Panc1 (cell line): Measurements from ENCODE around the gene ASPHD2. TPM values are rescaled to one million over a fixed set of nuclear protein-coding genes. Genes with fewer than 3 reads are reported as not detected.

Experiments used
- ATAC-seq: fragments of 200-7000 bp; cut with Tn5 transposase; 2 replicates; pipeline ENCODE4 v1.9.1; 2020; ENCODE audit warnings: mild to moderate bottlenecking, moderate library complexity
- BruUV-seq: library from RNA; stranded (reverse); fragments of 400-500 nt; replicated peaks from 2 replicates; lab custom pipeline; 2021; lab: Mats Ljungman, UMichigan
- CTCF ChIA-PET: fragments of 300-600 bp; sonication (Branson Sonifier 250); formaldehyde crosslinking; loops from one replicate; lab custom pipeline; 2022; ENCODE audit warnings: antibody characterized with exemption; lab: Charles Lee
- POLR2A ChIA-PET: fragments of 300-600 bp; sonication (Branson Sonifier 250); formaldehyde crosslinking; loops from one replicate; lab custom pipeline; 2022; ENCODE audit warnings: antibody characterized with exemption; lab: Charles Lee
- DNase-seq: peaks from one replicate; pipeline ENCODE4 v3.0.0-alpha.2; 2010; ENCODE audit warnings: low read depth, low spot score
- H3K27ac ChIP-seq: 2 replicates; pipeline ENCODE4 v1.5.1; 2011; ENCODE audit warnings: mild to moderate bottlenecking, low read length, inconsistent platforms
- H3K27me3 ChIP-seq: fragments of 200-500 bp; sonication (Bioruptor generic); 2 replicates; pipeline ENCODE4 v1.6.0; 2014; ENCODE audit warnings: low read length, inconsistent platforms; ENCODE audit not compliant: control insufficient read depth, insufficient read depth
- H3K36me3 ChIP-seq: fragments of 200-500 bp; sonication (Bioruptor generic); 2 replicates; pipeline ENCODE4 v1.5.1; 2014; ENCODE audit warnings: inconsistent platforms, mild to moderate bottlenecking, low read length, moderate library complexity; ENCODE audit not compliant: control insufficient read depth, insufficient read depth
- H3K4me1 ChIP-seq: 2 replicates; pipeline ENCODE4 v1.5.1; 2011; ENCODE audit warnings: inconsistent platforms, mild to moderate bottlenecking, low read length, moderate library complexity; ENCODE audit not compliant: control insufficient read depth, insufficient read depth
- H3K4me3 ChIP-seq, 2 experiments: 2 replicates each; pipeline ENCODE4 v1.5.1; 2011 to 2012; ENCODE audit warnings: low read depth in 2 of 2, low read length in 2 of 2, mild to moderate bottlenecking in 2 of 2, inconsistent platforms in 1 of 2, moderate library complexity in 1 of 2
- H3K9me3 ChIP-seq: fragments of 200-500 bp; sonication (Bioruptor generic); 2 replicates; pipeline ENCODE4 v1.5.1; 2014; ENCODE audit warnings: low read depth, mild to moderate bottlenecking, inconsistent platforms, low read length, moderate library complexity; ENCODE audit not compliant: control insufficient read depth, insufficient read depth
- CTCF ChIP-seq: fragments of 450-650 bp; IDR thresholded peaks from 2 replicates; pipeline ENCODE4 v1.5.1; 2017; ENCODE audit warnings: mild to moderate bottlenecking
- POLR2AphosphoS5 ChIP-seq: IDR thresholded peaks from 2 replicates; pipeline ENCODE4 v1.6.1; 2012; ENCODE audit warnings: mild to moderate bottlenecking, low read depth, low read length, moderate library complexity
- REST ChIP-seq, 2 experiments: IDR thresholded peaks; 2 replicates each; pipeline ENCODE4 v1.6.1; 2011 to 2012; ENCODE audit warnings: low read depth in 2 of 2, control low read depth in 1 of 2, low read length in 1 of 2, mild to moderate bottlenecking in 1 of 2, moderate library complexity in 1 of 2; ENCODE audit not compliant: insufficient read depth in 1 of 2
- SIN3A ChIP-seq: IDR thresholded peaks from 2 replicates; pipeline ENCODE4 v1.6.1; 2012; ENCODE audit warnings: low read depth, mild to moderate bottlenecking, low read length, moderate library complexity, borderline replicate concordance; ENCODE audit not compliant: insufficient read depth
- TCF7L2 ChIP-seq: IDR thresholded peaks from 2 replicates; pipeline ENCODE4 v1.6.1; 2011; ENCODE audit warnings: mild to moderate bottlenecking, low read depth, low read length, inconsistent platforms
- in situ Hi-C: cut with HindIII; loops from 2 replicates; pipeline ENCODE4 v1.10.0; 2016; ENCODE audit warnings: low sequenced_read_pairs, low pct_unique_long_range_greater_than_20kb
- intact Hi-C: fragments of 100-400 bp; cut with micrococcal nuclease; formaldehyde crosslinking; loops from one replicate; pipeline ENCODE4 v1.10.0; 2022; ENCODE audit not compliant: unreplicated experiment
- total RNA-seq: library from RNA; stranded (reverse); gene quantifications from one replicate; pipeline ENCODE4 v1.2.1, GENCODE V29; 2021; ENCODE audit not compliant: unreplicated experiment

Gene ASPHD2
- total RNA-seq, 1 experiment from 2014 or later = 0.15 TPM

GRCh38 chr22:26414347-26414746, 14.7 kb upstream of the ASPHD2 start:
- no TSS peak for BruUV-seq
- no peak overlapping the region for H3K4me3 ChIP-seq
- H3K27me3 ChIP-seq = peaks cover 8% of the 10 kb centered on the region
- no peaks in the 10 kb centered on the region for H3K36me3 ChIP-seq
- no peaks in the 10 kb centered on the region for H3K4me1 ChIP-seq
- in situ Hi-C loops (no loop called here), intact Hi-C loops (no loop called here)
- no peaks in the 10 kb centered on the region for H3K9me3 ChIP-seq
- POLR2A ChIA-PET = no interaction called here
- TF ChIP-seq TCF7L2 (no peak), SIN3A (no peak), POLR2AphosphoS5 (no peak), CTCF (no peak), REST (IDR thresholded peaks at IDR 0.05; ENCODE audit: insufficient read depth in 1 of 2, low read depth in 2 of 2, low read length in 1 of 2) (no peak)
- DNase-seq (no peak), ATAC-seq (no peak)
- no peak overlapping the region for H3K27ac ChIP-seq
- CTCF ChIA-PET = no interaction called here

- TF ChIP-seq REST (IDR thresholded peaks at IDR 0.05; ENCODE audit: insufficient read depth in 1 of 2, low read depth in 2 of 2, low read length in 1 of 2) (no peak), TCF7L2 (no peak), SIN3A (no peak), CTCF (no peak), POLR2AphosphoS5 (no peak)
- DNase-seq = no peak
- ChIA-PET CTCF (interaction anchor here (0.8 kb wide), 1 partner anchor 49 kb away, joined by 3 read pairs; no protein-coding TSS in a partner anchor), POLR2A (no interaction called here)
- no TSS peak for BruUV-seq
- in situ Hi-C loops (no loop called here), intact Hi-C loops (no loop called here)
- H3K27ac ChIP-seq = no peak overlapping the region
- H3K36me3 ChIP-seq = no peaks in the 10 kb centered on the region
- H3K27me3 ChIP-seq = peaks cover 2% of the 10 kb centered on the region
- no peaks in the 10 kb centered on the region for H3K9me3 ChIP-seq
- ATAC-seq = no peak
- no peak overlapping the region for H3K4me3 ChIP-seq
- no peaks in the 10 kb centered on the region for H3K4me1 ChIP-seq
Observed at GRCh38 chr22:26416256-26416655, 12.8 kb upstream of the ASPHD2 start.
